Measurements from ENCODE around the gene NUDT22.

DNA sequence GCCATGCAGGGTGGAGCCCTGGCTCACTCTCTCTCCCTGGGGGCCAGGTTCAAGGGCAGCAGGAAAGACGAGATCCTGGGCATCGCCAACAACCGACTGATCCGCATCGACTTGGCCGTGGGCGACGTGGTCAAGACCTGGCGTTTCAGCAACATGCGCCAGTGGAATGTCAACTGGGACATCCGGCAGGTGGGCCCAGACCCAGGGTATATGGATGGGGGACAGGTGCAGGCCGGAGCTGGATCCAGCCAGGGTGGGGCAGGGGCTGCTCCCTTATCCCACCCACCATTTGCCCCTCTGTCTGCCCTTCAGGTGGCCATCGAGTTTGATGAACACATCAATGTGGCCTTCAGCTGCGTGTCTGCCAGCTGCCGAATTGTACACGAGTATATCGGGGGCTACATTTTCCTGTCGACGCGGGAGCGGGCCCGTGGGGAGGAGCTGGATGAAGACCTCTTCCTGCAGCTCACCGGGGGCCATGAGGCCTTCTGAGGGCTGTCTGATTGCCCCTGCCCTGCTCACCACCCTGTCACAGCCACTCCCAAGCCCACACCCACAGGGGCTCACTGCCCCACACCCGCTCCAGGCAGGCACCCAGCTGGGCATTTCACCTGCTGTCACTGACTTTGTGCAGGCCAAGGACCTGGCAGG lies 2.9 kb upstream of the NUDT22 start:
- TF ChIP-seq POLR2AphosphoS5 (IDR thresholded peaks at IDR 0.05; ENCODE audit: low read depth, low read length) (no peak), SIN3A (conservative IDR thresholded peaks at IDR 0.05 in 1 of 2, IDR thresholded peaks at IDR 0.05 in 1 of 2; ENCODE audit: low read depth in 1 of 2, low read length in 2 of 2) (no peak), POLR2A (IDR thresholded peaks at IDR 0.05; ENCODE audit: control extremely low read depth in 1 of 2, low read depth in 2 of 2, low read length in 2 of 2) (no peak; a peak in 1 of 3 replicates), HDAC6 (IDR thresholded peaks at IDR 0.05; ENCODE audit: low read depth, low read length) (no peak), EZH2 (IDR thresholded peaks at IDR 0.05; ENCODE audit: low read depth, low read length, severe bottlenecking) (no peak), RFX5 (IDR thresholded peaks at IDR 0.05; ENCODE audit: borderline replicate concordance, low read depth, low read length) (no peak), YY1 (IDR thresholded peaks at IDR 0.05; ENCODE audit: low read depth, low read length) (no peak), GTF2F1 (IDR thresholded peaks at IDR 0.05; ENCODE audit: borderline replicate concordance, low read depth, low read length) (no peak)
- TF ChIP-seq, protein P1, sequence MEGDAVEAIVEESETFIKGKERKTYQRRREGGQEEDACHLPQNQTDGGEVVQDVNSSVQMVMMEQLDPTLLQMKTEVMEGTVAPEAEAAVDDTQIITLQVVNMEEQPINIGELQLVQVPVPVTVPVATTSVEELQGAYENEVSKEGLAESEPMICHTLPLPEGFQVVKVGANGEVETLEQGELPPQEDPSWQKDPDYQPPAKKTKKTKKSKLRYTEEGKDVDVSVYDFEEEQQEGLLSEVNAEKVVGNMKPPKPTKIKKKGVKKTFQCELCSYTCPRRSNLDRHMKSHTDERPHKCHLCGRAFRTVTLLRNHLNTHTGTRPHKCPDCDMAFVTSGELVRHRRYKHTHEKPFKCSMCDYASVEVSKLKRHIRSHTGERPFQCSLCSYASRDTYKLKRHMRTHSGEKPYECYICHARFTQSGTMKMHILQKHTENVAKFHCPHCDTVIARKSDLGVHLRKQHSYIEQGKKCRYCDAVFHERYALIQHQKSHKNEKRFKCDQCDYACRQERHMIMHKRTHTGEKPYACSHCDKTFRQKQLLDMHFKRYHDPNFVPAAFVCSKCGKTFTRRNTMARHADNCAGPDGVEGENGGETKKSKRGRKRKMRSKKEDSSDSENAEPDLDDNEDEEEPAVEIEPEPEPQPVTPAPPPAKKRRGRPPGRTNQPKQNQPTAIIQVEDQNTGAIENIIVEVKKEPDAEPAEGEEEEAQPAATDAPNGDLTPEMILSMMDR (IDR thresholded peaks at IDR 0.05; ENCODE audit: control extremely low read depth in 1 of 3, insufficient read depth in 1 of 3, low read depth in 1 of 3, low read length in 3 of 3): no peak
- TF ChIP-seq, protein P2, sequence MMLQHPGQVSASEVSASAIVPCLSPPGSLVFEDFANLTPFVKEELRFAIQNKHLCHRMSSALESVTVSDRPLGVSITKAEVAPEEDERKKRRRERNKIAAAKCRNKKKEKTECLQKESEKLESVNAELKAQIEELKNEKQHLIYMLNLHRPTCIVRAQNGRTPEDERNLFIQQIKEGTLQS (IDR thresholded peaks at IDR 0.05; ENCODE audit: insufficient read depth, low read depth, low read length): no peak
- TF ChIP-seq, protein P3, sequence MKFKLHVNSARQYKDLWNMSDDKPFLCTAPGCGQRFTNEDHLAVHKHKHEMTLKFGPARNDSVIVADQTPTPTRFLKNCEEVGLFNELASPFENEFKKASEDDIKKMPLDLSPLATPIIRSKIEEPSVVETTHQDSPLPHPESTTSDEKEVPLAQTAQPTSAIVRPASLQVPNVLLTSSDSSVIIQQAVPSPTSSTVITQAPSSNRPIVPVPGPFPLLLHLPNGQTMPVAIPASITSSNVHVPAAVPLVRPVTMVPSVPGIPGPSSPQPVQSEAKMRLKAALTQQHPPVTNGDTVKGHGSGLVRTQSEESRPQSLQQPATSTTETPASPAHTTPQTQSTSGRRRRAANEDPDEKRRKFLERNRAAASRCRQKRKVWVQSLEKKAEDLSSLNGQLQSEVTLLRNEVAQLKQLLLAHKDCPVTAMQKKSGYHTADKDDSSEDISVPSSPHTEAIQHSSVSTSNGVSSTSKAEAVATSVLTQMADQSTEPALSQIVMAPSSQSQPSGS (IDR thresholded peaks at IDR 0.05; ENCODE audit: low read length): no peak

All from H1 (cell line).